MM.1S (cell line): Measurements from ENCODE around the gene GHITM.
"Not testable (repeated sequence)": the region's sequence is repeated elsewhere in the genome, so short reads cannot be mapped to it uniquely, and the experiment has no call there.

Experiments used
- DNase-seq: peaks from one replicate; pipeline ENCODE4 v3.0.0-alpha.2; 2015
- H2AFZ ChIP-seq: fragments of 300-600 bp; sonication (generic); 2 replicates; pipeline ENCODE4 v1.6.0; 2016; ENCODE audit warnings: antibody characterized with exemption, low read length
- H3F3A ChIP-seq: fragments of 300-600 bp; sonication (generic); 2 replicates; pipeline ENCODE4 v1.6.1; 2016; ENCODE audit warnings: mild to moderate bottlenecking, antibody characterized with exemption, low read length, moderate library complexity, mixed read lengths; ENCODE audit not compliant: insufficient read depth
- H3K27ac ChIP-seq: fragments of 300-600 bp; sonication (generic); 2 replicates; pipeline ENCODE4 v1.5.1; 2016; ENCODE audit warnings: mild to moderate bottlenecking, low read length
- H3K27me3 ChIP-seq: fragments of 300-600 bp; sonication (generic); replicated peaks from 2 replicates; pipeline ENCODE4 v1.6.0; 2016; ENCODE audit warnings: low read length; ENCODE audit not compliant: insufficient read depth
- H3K36me3 ChIP-seq: fragments of 300-600 bp; sonication (generic); replicated peaks from 2 replicates; pipeline ENCODE4 v1.6.1; 2016; ENCODE audit warnings: mild to moderate bottlenecking, low read length, mixed read lengths; ENCODE audit not compliant: insufficient read depth
- H3K4me1 ChIP-seq: fragments of 300-600 bp; sonication (generic); 2 replicates; pipeline ENCODE4 v1.6.1; 2016; ENCODE audit warnings: low read length, mixed read lengths
- H3K4me2 ChIP-seq: fragments of 300-600 bp; sonication (generic); 2 replicates; pipeline ENCODE4 v1.6.0; 2016; ENCODE audit warnings: low read depth, low read length
- H3K4me3 ChIP-seq: fragments of 300-600 bp; sonication (generic); 2 replicates; pipeline ENCODE4 v1.5.1; 2016; ENCODE audit warnings: low read length, mixed read lengths
- H3K79me2 ChIP-seq: fragments of 300-600 bp; sonication (generic); 2 replicates; pipeline ENCODE4 v1.6.1; 2016; ENCODE audit warnings: mixed run types, low read length, mixed read lengths
- H3K9ac ChIP-seq: fragments of 300-600 bp; sonication (generic); 2 replicates; pipeline ENCODE4 v1.6.1; 2016; ENCODE audit warnings: low read length, mixed read lengths
- H3K9me2 ChIP-seq: fragments of 300-600 bp; sonication (generic); replicated peaks from 2 replicates; pipeline ENCODE4 v1.6.1; 2016; ENCODE audit warnings: mild to moderate bottlenecking, low read length, mixed read lengths; ENCODE audit not compliant: insufficient read depth
- H3K9me3 ChIP-seq: fragments of 300-600 bp; sonication (generic); replicated peaks from 2 replicates; pipeline ENCODE4 v1.6.1; 2016; ENCODE audit warnings: mild to moderate bottlenecking, low read length, mixed read lengths; ENCODE audit not compliant: insufficient read depth
- H4K20me1 ChIP-seq: fragments of 300-600 bp; sonication (generic); 2 replicates; pipeline ENCODE4 v1.6.1; 2016; ENCODE audit warnings: mild to moderate bottlenecking, low read length, moderate library complexity, mixed read lengths; ENCODE audit not compliant: insufficient read depth
- CTCF ChIP-seq: fragments of 300-600 bp; sonication (generic); IDR thresholded peaks from 2 replicates; pipeline ENCODE4 v1.5.1; 2016; ENCODE audit warnings: antibody characterized with exemption, low read length, mixed read lengths
- EZH2 ChIP-seq: fragments of 300-600 bp; sonication (generic); optimal IDR thresholded peaks from 2 replicates; pipeline ENCODE3; 2017; ENCODE audit warnings: low read depth, mild to moderate bottlenecking, antibody characterized with exemption, low read length, mixed read lengths
- EZH2phosphoT487 ChIP-seq: fragments of 300-600 bp; sonication (generic); IDR thresholded peaks from 2 replicates; pipeline ENCODE4 v1.6.1; 2018; ENCODE audit warnings: antibody characterized with exemption, low read length

Gene GHITM

GRCh38 chr10:84123362-84123761, 15.9 kb upstream of the GHITM start:
- no peak overlapping the region for H3K27ac ChIP-seq
- H4K20me1 ChIP-seq, result no peaks in the 10 kb centered on the region
- H3K36me3 ChIP-seq, result no peaks in the 10 kb centered on the region
- no peak overlapping the region for H3K9ac ChIP-seq
- H3K79me2 ChIP-seq, result no peaks in the 10 kb centered on the region
- no peaks in the 10 kb centered on the region for H3F3A ChIP-seq
- no peak overlapping the region for H2AFZ ChIP-seq
- no peak overlapping the region for H3K4me2 ChIP-seq
- no peaks in the 10 kb centered on the region for H3K27me3 ChIP-seq
- no peak for DNase-seq
- H3K4me3 ChIP-seq, result no peak overlapping the region
- no peaks in the 10 kb centered on the region for H3K4me1 ChIP-seq
- TF ChIP-seq CTCF (no peak), EZH2 (no peak), EZH2phosphoT487 (no peak)
- no peaks in the 10 kb centered on the region for H3K9me3 ChIP-seq
- H3K9me2 ChIP-seq, result no peaks in the 10 kb centered on the region

- not testable (repeated sequence) for H3K9me2 ChIP-seq, H3K27me3 ChIP-seq, H3K4me2 ChIP-seq, H3K36me3 ChIP-seq, H3K4me3 ChIP-seq, DNase-seq, H2AFZ ChIP-seq, H4K20me1 ChIP-seq, H3K79me2 ChIP-seq, H3K9ac ChIP-seq, H3K9me3 ChIP-seq, H3K27ac ChIP-seq, H3K4me1 ChIP-seq, H3F3A ChIP-seq
- peak; percentile 18 for TF ChIP-seq CTCF
Measured at GRCh38 chr10:84125910-84126784, 13.2 kb upstream of the GHITM start.

GRCh38 chr10:84126785-84127167, 12.5 kb upstream of the GHITM start:
- Histone ChIP-seq H3K27ac (no peak overlapping the region), H2AFZ (no peak overlapping the region), H4K20me1 (no peaks in the 10 kb centered on the region), H3K27me3 (no peaks in the 10 kb centered on the region), H3K9me2 (no peaks in the 10 kb centered on the region), H3K79me2 (no peaks in the 10 kb centered on the region), H3K4me1 (no peaks in the 10 kb centered on the region), H3K4me2 (no peak overlapping the region), H3K9ac (no peak overlapping the region), H3K9me3 (no peaks in the 10 kb centered on the region), H3K4me3 (no peak overlapping the region), H3K36me3 (no peaks in the 10 kb centered on the region), H3F3A (no peaks in the 10 kb centered on the region)
- TF ChIP-seq EZH2 (no peak), CTCF (no peak), EZH2phosphoT487 (no peak)
- no peak for DNase-seq
